GM23338 (cell line): ENCODE data around the gene GPC5.

Experiments used
- CREB1 ChIP-seq: fragments of 250-450 bp; sonication (Bioruptor Pico); IDR thresholded peaks from 2 replicates; pipeline ENCODE4 v1.5.0; 2020; ENCODE audit warnings: low read depth, mild to moderate bottlenecking, moderate library complexity
- EZH2 ChIP-seq: fragments of 200-600 bp; sonication (generic); IDR thresholded peaks from one replicate; pipeline ENCODE4 v1.8.0; 2017; ENCODE audit warnings: antibody characterized with exemption, mild to moderate bottlenecking, low read depth; ENCODE audit not compliant: unreplicated experiment
- EZH2phosphoT487 ChIP-seq: fragments of 200-600 bp; sonication (generic); IDR thresholded peaks from one replicate; pipeline ENCODE4 v1.8.1; 2018; ENCODE audit warnings: antibody characterized with exemption; ENCODE audit not compliant: unreplicated experiment
- JUNB ChIP-seq: IDR thresholded peaks from one replicate; pipeline ENCODE4 v1.6.1; 2016; ENCODE audit warnings: antibody characterized with exemption; ENCODE audit not compliant: unreplicated experiment
- NANOG ChIP-seq: IDR thresholded peaks from 2 replicates; pipeline ENCODE4 v1.6.1; 2016; ENCODE audit warnings: antibody characterized with exemption, borderline replicate concordance
- POLR2AphosphoS5 ChIP-seq: IDR thresholded peaks from 2 replicates; pipeline ENCODE4 v1.6.1; 2016; ENCODE audit warnings: antibody characterized with exemption, low read depth
- STAT1 ChIP-seq: IDR thresholded peaks from one replicate; pipeline ENCODE4 v1.6.1; 2016; ENCODE audit warnings: antibody characterized with exemption; ENCODE audit not compliant: unreplicated experiment
- ZNF114 ChIP-seq: fragments of 250-450 bp; sonication (Bioruptor Pico); IDR thresholded peaks from 2 replicates; pipeline ENCODE4 v1.5.0; 2020; ENCODE audit warnings: mild to moderate bottlenecking, moderate library complexity
- ZNF331 ChIP-seq: fragments of 250-450 bp; sonication (Bioruptor Pico); IDR thresholded peaks from 2 replicates; pipeline ENCODE4 v1.5.0; 2020; ENCODE audit warnings: low read depth, mild to moderate bottlenecking, moderate library complexity
- TF ChIP-seq, protein P1 (sequence below): IDR thresholded peaks from one replicate; pipeline ENCODE4 v1.6.1; 2018; ENCODE audit warnings: antibody characterized with exemption; ENCODE audit not compliant: unreplicated experiment
- TF ChIP-seq, protein P2 (sequence below), 2 experiments: fragments of 200-600 bp in 1 of 2; sonication (generic) in 1 of 2; conservative IDR thresholded peaks; 2 replicates each; pipeline versions ENCODE4 v1.5.1 to v1.6.1; 2016 to 2017; ENCODE audit warnings: antibody characterized with exemption in 2 of 2, low read depth in 2 of 2, mild to moderate bottlenecking in 2 of 2, moderate library complexity in 1 of 2
- TF ChIP-seq, protein P3 (sequence below): IDR thresholded peaks from 2 replicates; pipeline ENCODE4 v1.6.1; 2016; ENCODE audit warnings: antibody characterized with exemption

DNA sequence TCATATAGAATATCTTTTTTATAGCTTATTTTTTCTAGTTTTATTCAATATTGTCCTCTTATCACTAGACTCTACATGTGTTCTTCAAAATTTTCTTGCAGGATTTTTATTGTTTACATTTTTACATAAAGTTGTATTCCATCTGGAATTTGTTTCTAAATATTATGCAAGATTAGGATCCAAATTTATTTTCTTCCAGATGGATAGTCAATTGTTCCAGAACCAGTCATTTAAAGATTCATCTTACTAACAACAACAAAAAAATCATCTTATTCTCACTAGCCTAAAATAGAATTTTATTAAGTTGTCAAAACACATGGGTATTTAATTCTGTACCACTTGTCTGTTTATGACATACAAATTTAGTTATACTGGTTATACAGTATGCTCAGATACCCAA, 1437.8 kb downstream of the GPC5 start:
- no peak for TF ChIP-seq ZNF331
- TF ChIP-seq, protein P1, sequence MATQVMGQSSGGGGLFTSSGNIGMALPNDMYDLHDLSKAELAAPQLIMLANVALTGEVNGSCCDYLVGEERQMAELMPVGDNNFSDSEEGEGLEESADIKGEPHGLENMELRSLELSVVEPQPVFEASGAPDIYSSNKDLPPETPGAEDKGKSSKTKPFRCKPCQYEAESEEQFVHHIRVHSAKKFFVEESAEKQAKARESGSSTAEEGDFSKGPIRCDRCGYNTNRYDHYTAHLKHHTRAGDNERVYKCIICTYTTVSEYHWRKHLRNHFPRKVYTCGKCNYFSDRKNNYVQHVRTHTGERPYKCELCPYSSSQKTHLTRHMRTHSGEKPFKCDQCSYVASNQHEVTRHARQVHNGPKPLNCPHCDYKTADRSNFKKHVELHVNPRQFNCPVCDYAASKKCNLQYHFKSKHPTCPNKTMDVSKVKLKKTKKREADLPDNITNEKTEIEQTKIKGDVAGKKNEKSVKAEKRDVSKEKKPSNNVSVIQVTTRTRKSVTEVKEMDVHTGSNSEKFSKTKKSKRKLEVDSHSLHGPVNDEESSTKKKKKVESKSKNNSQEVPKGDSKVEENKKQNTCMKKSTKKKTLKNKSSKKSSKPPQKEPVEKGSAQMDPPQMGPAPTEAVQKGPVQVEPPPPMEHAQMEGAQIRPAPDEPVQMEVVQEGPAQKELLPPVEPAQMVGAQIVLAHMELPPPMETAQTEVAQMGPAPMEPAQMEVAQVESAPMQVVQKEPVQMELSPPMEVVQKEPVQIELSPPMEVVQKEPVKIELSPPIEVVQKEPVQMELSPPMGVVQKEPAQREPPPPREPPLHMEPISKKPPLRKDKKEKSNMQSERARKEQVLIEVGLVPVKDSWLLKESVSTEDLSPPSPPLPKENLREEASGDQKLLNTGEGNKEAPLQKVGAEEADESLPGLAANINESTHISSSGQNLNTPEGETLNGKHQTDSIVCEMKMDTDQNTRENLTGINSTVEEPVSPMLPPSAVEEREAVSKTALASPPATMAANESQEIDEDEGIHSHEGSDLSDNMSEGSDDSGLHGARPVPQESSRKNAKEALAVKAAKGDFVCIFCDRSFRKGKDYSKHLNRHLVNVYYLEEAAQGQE: no peak
- TF ChIP-seq, protein P2, sequence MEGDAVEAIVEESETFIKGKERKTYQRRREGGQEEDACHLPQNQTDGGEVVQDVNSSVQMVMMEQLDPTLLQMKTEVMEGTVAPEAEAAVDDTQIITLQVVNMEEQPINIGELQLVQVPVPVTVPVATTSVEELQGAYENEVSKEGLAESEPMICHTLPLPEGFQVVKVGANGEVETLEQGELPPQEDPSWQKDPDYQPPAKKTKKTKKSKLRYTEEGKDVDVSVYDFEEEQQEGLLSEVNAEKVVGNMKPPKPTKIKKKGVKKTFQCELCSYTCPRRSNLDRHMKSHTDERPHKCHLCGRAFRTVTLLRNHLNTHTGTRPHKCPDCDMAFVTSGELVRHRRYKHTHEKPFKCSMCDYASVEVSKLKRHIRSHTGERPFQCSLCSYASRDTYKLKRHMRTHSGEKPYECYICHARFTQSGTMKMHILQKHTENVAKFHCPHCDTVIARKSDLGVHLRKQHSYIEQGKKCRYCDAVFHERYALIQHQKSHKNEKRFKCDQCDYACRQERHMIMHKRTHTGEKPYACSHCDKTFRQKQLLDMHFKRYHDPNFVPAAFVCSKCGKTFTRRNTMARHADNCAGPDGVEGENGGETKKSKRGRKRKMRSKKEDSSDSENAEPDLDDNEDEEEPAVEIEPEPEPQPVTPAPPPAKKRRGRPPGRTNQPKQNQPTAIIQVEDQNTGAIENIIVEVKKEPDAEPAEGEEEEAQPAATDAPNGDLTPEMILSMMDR (conservative IDR thresholded peaks at IDR 0.05; ENCODE audit: low read depth in 2 of 2): no peak
- TF ChIP-seq, protein P3, sequence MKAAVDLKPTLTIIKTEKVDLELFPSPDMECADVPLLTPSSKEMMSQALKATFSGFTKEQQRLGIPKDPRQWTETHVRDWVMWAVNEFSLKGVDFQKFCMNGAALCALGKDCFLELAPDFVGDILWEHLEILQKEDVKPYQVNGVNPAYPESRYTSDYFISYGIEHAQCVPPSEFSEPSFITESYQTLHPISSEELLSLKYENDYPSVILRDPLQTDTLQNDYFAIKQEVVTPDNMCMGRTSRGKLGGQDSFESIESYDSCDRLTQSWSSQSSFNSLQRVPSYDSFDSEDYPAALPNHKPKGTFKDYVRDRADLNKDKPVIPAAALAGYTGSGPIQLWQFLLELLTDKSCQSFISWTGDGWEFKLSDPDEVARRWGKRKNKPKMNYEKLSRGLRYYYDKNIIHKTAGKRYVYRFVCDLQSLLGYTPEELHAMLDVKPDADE: no peak
- TF ChIP-seq EZH2phosphoT487: no peak
- no peak for TF ChIP-seq POLR2AphosphoS5
- TF ChIP-seq JUNB: no peak
- TF ChIP-seq EZH2: no peak
- TF ChIP-seq STAT1: no peak
- TF ChIP-seq CREB1 (CRISPR knock-in tag): no peak
- TF ChIP-seq ZNF114 (CRISPR knock-in tag): no peak
- no peak for TF ChIP-seq NANOG
